Measurements from ENCODE around the gene NT5C1A.

- TF ChIP-seq, protein P1, sequence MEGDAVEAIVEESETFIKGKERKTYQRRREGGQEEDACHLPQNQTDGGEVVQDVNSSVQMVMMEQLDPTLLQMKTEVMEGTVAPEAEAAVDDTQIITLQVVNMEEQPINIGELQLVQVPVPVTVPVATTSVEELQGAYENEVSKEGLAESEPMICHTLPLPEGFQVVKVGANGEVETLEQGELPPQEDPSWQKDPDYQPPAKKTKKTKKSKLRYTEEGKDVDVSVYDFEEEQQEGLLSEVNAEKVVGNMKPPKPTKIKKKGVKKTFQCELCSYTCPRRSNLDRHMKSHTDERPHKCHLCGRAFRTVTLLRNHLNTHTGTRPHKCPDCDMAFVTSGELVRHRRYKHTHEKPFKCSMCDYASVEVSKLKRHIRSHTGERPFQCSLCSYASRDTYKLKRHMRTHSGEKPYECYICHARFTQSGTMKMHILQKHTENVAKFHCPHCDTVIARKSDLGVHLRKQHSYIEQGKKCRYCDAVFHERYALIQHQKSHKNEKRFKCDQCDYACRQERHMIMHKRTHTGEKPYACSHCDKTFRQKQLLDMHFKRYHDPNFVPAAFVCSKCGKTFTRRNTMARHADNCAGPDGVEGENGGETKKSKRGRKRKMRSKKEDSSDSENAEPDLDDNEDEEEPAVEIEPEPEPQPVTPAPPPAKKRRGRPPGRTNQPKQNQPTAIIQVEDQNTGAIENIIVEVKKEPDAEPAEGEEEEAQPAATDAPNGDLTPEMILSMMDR (IDR thresholded peaks at IDR 0.05) = no peak
- no peak for TF ChIP-seq ZFX (IDR thresholded peaks at IDR 0.05; ENCODE audit: borderline replicate concordance)
Measured at GRCh38 chr1:39626646-39627045, 45.3 kb downstream of the NT5C1A start.

Data from 22Rv1 (cell line).